ENCODE measurements around the gene TIAM1.
"Not testable (repeated sequence)": the region's sequence is repeated elsewhere in the genome, so short reads cannot be mapped to it uniquely, and the experiment has no call there.

Gene TIAM1

DNA sequence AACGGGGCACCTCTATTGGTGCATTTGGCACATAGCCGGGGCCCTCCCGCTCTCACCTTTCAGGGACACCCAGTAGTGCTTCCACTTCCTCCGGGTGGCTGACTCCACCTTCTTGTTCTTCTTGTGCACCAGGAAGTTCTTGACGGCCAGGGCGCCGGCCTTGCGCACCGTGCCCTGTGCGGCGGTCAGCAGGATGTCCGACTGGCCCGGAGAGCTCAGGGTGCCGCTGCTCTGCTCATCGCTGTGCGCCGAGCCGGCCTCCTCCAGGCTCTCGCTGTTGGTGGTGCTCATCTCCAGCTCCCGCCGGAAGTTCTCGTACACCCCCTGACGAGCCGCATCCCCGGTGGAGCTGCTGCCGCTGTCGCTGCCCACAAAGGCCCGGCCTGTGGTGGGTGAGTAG, 92.4 kb downstream of the TIAM1 start:
- no peak for FAIRE-seq

DNA sequence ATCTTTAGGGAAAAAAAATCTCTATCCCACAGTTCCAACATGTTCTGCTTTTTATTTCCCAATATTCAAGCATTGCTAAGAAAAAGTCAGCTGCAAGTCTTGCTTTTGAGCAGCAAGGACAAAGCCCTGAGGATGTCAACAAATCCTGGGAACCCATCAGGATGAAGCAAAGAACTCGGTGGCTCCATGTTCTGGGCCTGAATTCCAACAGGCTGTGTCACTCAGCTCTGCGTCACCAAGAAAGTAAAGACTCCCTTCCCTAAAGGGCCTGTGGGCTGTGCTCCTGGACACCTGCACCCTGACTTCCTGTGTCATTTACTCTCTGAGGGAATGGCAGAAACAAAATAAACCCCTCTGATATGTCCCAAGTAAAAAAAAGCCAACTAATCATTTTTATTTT, 95.5 kb downstream of the TIAM1 start:
- FAIRE-seq, result no peak

DNA sequence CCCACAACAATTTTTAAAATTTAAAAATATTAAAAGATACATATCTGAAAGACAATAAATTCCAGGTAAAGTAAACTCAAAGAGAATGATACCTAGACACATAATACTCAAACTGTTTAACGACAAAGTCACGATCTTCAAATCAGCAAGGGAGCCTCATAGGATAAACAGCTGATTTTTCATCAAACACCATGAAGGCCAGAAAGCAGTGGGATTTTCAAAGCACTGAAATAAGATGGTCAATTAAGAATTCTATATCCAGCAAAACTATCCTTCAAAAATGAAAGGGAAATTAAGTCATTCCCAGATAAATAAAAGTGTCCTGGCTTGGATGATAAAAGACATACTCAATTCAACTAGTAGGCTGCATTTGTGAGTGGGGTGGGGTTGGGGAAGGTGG, 100.5 kb downstream of the TIAM1 start:
- FAIRE-seq, result no peak

DNA sequence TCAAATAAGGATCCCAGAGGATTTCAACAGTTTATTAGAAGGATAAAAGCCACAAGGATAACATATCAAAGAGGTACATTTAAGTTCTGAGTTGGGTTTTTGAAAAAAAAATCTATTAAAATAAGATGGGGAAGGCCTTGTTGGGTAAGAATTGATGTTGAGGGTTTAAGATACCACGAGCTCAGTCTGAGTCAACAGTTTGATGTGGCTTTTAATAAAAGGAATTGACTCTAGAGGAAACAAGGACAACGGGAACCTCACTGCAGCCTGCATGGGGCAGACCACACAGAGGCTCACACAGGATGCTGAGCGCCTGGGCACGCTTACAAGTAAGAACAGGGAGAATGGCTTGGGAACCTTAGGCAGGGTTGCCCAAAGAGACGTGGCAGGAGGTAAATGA, 107.5 kb downstream of the TIAM1 start:
- no peak for FAIRE-seq

DNA sequence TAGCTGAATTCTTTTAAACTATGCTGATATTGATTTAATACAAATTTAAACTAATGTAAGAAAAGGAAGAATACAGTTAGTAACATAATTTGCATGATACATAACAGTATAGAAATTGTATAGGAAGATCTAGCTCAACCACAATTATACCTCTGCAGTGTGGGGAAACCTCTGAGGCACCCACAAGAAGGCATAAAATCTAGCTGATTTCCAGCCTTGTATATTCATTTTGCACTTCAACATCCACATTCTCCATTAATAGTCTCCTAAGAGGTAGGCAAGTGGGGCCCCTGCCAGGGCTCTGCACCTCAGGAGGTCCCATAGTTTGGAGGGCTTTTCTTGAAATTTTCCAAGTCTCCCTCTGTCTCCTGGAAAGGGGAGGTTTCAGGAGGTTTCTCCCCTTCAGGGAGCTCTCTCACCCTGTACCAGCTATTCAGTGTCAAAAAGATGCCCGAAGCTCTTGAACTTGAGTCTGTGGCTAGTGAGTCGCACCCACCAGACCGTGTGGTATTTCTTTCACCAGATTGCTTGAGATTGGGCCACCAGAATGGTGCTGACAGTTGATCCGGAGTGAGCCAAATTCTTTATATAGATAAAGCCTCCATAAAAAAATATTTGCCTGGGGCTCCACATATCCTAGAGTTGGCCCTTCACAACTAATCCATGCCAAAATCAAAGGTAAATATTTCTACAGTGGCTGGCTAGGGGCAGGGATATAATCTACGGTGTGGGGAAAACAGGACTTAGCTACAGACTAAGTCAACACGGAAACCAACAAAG, 108.2 kb downstream of the TIAM1 start:
- FAIRE-seq, result no peak

DNA sequence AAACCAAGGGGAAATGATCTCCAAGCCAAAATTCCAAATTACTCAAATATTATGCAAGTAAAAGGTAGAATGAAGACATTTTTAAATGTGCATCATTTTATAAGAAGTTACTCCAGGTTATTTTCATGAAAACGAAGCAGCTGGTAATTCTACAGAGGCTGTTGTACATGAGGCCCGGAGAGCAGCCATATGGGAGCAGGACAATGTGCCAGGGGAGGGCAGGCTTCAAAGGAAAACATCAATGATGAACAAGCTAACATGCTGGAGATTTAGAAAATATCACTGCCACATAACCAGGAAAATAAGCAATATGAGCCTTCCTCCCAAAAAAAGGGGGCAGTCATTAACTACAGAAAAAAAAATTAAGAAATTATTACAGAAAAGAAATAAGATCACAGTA, 109.1 kb downstream of the TIAM1 start:
- FAIRE-seq, result no peak

DNA sequence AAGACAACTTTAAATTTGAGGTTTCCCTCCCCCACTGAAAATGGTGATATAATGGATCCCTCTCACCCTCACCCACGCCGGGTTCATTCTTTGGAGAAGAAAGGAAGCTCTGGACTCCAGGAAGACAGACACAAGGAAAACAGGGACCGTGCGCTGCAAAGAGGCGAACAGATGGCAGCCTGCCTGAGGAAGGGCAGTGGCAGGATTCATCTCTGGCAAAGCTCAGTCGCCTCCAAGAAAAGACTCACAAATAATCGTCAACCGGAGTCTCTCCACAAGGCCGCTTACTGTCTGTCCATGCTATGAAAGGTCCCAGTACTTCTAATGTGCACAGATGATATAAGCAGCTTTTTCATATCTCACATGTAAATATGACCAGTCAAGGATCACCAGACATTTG, 110.3 kb downstream of the TIAM1 start:
- no peak for FAIRE-seq

DNA sequence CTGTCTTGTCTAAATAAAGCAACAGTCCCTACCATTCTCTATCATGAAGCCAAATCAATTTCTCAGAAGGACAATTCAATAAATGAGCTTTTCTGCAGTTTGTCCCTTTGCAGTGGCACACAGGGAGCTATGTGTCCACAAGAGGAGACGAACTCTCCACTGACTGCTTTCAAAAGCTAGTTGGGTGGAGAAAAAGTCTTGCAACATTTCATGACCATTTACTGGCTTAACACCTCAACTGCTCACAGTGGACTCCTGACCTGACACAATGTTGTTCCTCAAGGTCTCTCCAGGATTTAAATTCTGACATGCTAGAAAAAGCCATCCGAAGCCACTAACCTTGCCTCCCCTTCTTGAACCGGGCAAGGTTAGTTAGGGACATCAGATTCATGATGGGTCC, 111.7 kb downstream of the TIAM1 start:
- FAIRE-seq, result no peak

DNA sequence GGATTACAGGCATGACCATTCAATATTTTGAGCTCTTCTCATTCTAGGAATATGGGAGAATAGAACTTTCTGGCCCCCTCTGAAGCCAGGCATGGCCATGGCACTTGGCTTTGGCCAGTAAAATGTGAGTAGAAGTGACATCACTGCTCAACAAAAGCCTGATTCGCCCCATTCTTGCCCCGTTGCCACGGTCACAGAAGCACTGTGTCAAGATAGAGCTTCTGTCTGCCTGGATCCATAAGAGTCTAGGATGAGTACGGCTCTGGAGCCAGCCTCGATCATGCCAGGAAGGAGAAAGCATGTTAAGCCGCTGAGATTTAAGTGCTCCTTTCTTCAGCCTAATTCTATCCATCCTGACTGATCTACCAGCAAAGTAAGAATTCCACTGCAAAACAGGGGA, 113.1 kb downstream of the TIAM1 start:
- no peak for FAIRE-seq

DNA sequence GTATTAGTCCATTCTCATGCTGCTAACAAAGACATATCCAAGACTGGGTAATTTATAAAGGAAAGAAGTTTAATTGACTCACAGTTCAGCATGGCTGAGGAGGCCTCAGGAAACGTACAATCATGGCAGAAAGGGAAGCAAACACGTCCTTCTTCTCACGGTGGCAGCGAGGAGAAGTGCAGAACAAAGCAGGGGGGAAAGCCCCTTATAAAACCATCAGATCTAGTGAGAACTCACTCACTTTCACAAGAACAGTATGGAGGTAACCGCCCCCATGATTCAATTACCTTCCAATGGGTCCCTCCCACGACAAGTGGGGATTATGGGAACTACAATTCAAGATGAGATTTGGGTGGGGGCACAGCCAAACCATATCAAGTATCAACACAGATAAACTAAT, 115.3 kb downstream of the TIAM1 start:
- FAIRE-seq, result not testable (repeated sequence)

DNA sequence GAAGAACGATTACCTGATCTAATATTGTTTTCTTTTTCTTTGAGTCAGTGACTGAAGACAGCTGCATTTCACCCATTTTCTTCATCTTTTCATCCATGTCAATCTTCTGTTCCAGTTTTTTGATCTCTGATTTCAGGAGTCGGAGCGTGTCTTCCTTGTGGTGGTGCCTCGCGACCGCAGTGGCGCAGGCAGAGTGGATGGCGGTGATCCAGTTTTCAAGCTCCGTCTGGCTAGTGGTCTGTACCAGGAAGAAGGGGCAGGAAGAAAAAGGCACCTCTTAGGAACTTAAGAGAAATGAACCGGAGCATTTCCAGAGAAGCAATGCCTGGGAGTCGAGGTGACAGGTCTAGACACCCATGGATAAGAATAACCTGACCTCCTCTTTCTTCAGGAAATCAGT, 118.3 kb downstream of the TIAM1 start:
- FAIRE-seq, result no peak

DNA sequence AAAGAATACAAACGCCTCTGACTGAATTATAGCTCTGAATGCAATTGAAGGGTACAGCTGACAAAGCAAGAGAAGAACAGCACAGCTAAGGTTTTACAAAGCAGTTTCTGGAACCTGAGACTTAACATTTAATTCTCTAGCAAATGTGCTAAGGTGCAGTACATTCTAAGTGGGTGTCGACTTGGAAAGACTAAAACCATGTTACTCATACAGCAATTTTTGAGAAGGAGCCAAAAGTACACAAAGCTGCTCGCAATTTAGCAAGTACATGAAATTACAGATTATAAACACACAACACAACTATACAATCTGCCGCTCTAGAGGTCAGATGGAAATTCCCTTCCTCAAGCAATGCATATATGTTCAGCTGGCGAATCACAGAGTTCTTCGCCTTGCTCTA, 121.9 kb downstream of the TIAM1 start:
- no peak for FAIRE-seq

DNA sequence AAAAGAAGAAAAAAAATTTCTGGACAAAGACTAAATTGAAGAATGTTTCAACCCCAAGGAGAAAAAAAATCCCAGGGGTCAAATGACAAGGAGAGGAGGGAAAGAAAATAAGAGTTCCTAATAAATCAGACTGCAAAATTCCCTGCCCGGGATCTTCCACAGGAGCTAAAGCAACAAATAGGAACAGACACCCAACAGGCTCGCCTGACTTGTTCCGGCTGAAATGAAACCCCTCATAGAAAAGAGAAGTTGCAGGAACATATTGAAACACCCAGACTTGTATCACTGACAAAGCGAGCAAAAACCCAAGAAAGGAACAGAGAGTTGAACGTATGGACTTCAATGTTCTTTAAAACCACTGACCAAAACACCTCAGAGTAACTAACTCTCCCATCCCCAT, 123.0 kb downstream of the TIAM1 start:
- FAIRE-seq, result no peak

DNA sequence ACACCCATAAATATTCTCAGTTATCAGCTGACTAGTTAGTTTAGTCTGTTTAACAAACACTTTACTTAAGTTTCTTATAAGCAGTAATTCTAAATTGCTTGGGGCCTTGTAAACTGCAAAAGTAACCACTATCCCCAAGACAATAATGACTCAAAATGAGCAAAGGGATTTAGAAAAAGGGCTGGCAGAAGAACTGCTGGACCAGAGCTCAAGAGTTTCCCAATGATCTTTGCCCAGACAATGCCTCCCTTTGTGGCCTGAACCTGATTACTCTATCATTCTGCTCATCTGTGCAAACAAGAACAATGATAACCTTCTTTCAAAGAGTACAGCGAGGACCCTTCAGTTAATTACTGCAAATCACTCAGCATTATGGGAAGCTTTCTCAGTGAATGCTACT, 123.5 kb downstream of the TIAM1 start:
- no peak for FAIRE-seq

DNA sequence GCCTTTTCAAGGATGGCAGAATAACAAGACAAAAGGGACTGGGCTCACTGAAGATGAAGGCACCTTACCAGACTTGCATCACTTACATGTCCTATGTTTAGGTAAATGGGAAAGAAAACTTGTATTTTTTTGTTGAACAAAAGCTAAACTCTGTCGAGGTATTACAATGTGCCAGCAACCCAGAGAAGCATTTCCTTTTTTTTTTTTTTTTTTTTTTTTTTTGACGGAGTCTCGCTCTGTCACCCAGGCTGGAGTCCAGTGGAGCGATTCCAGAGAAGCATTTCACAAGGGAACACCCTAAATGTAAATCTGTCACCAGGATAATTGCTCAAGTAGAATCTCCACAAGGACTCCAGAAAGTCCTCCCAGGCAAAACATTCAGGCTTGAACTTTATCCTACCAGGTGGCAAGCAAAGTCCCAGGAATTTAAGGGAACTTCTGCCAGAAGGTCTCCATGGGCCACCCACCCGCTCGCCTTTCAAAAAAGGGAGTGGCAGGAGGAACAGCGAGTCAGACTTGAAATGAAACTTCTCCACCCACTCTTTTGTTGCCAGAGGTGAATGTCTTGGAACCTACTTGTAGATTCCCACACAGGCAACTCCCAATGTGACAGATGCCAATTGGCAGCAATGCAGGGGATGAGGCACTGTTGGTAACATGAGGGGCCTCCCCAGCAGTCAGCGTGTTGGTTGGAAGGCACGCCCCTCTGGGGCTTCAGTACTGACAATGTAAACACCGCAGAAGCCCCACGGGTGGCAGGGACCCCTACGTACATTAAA, 125.0 kb downstream of the TIAM1 start:
- FAIRE-seq, result no peak

DNA sequence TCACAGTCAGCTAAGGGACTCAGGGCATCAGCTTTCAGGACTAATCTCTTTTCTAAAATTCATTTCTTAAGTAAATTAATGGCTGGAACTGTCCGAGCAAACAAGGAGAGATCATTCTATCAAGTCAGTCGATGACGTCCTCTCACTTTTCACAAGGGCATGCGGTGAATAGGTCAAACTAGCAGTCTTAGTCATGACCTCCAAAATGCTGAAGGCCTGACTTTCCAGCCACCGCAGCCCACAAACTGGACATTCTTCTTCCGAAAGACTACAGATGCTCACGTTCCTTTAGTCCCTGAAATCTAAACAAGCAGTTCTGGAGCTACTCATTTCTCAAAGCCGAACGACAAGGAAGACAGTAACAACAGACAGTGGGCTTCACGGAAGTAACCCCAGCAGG, 127.9 kb downstream of the TIAM1 start:
- FAIRE-seq, result no peak

DNA sequence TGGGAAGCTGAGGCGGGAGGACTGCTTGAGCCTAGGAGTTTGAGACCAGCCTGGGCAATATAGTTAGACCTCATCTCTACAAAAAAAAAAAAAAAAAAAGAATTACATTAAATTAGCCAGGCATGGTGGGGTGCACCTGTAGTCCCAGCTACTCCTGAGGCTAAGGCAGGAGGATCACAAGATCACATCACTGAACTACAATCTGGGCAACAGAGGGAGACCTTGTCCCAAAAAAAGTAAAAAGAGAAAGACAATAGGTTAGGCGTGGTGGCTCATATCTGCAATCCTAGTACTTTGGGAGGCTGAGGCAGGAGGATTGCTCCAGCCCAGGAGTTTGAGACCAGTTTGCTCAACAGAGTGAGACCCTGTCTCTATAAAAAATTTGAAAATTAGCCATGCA, 130.3 kb downstream of the TIAM1 start:
- no peak for FAIRE-seq

DNA sequence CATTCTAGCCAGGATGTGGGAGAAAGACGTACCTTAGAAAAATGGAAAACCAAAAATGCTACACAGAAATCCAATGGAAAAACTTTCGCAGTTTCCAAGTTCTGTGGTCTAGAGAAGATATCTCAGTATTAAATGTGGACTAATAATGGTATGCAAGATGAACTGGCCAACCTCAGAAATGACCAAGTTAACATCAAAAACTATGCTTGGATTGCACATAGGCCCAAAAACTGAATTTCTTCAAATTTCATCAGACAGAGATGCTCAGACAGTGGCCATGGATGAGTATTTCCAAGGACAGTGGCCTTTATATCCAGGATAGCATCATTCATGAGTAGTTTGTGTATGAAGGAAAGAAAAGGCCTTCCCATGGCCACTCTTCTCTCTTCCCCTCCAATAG, 132.2 kb downstream of the TIAM1 start:
- FAIRE-seq, result no peak

DNA sequence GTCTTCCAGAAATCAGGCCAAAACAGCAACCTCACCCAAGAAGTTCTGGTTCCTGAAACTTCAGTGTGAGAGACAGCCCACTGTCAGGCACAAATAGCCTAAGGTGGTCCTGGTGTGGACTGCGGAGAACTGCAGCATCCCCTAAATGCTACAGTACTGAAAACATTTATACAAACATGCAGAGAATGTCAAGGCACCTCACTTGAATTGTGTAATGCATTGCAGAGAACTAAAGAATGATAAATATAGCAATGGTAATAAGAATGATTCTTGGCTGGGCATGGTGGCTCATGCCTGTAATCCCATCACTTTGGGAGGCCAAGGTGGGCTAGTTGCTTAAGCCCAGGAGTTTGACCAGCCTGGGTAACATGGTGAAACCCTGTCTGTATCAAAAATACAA, 138.6 kb downstream of the TIAM1 start:
- FAIRE-seq, result no peak

DNA sequence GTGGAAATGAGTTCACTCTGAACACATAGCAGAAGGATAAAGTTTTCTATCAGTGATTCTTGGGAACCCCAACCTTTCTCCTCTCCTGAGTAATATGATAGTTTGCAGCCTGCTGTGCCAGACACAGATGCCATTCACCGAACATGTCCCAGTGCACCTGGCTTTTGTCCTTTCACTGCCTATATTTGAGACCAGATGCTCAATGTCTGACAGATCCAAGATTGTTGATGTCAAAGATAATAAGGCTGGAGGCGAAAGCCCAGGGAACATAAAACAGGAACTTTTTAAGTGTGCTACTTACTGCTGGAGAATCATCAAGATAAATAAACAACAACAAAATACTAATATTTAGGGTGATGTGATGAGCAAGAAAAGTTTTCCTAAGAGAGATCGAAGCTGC, 139.3 kb downstream of the TIAM1 start:
- FAIRE-seq, result no peak

DNA sequence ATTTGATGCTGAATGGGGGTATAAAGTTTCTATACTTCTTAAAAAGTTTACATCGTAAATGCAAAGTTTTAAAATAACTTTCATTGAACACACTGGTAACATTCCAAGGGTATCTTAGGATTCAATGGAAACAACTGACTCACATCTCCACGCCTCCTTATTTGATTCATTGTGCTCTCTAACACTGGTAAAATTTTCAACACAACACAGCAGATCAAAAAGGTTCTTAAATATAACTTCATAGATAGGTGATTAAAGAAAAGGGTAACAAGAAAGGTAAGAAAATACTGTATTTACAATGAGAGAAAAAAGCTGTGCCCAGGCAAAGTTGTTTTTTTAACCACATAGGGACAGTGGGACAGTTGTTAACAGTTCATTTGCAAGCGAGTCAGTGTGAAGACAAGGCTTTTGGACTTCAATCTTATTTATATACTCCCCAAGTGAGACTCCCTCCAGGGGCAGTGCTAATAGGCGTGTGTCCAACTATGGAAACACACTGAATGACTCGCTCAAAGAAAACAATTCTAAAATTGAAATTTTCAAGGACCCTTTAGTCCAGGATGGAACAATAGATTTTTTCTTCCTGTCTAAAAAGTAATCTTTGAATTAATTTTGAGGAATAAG, 140.5 kb downstream of the TIAM1 start:
- FAIRE-seq, result no peak

DNA sequence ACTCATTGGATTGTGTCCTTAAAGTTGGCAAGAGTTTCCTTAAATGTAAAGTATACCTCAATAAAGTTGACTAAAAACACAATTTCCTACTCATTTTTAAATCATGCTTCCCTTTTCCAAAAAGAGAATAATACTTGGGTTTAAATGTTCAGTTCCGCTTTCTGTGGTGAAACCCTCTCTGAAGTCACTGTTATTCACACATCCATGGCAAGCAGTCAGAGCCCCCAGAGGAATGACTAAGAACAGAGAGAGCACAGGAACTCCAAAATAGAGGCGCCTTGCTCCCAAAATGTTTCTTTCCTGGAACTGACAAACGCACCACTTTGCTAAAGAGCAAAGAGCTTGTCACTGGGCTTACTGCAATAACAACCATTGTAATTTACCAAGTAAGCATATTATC, 142.5 kb downstream of the TIAM1 start:
- no peak for FAIRE-seq

DNA sequence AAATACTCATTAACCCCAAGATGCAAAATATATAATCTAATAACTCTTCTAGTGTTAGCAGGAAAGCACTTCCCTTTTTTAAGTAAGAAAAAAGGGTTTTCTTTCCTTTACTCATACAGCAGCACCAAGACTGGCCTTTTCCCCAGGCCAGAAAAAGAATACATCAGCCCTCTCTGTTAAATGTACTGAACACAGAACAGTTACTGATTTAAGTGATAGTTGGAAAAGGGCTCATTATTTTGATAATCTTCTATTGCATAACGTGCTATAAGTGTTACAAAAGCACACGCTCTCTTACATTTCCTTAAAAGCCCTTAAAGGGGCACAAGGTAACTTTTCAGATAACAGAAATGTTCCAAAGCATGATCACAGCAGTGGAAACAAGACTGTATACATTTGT, 142.9 kb downstream of the TIAM1 start:
- no peak for FAIRE-seq

DNA sequence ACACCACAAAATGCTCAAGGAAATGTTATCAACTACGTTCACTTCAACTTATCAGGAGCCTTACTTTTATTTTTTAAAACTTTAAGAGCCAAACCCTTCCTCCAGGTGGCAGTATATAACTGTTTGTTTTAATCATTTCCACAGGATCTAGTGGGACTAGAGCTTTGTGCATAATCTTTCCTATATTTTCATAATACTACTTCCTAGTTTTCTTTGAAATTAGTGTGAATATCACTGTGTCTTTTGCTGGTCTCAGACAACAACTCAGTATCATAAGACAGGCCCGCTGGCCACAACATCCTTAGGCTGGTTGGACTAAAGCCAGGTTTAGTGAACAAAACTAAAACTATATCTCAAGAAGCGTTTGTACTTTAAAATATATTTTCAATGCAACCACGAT, 145.5 kb downstream of the TIAM1 start:
- peak; percentile 97 for FAIRE-seq

Data from A204.1 (cell line).